Stimulated activated CD4-positive, alpha-beta T cell treated with anti-CD3 and anti-CD28 coated beads, TNF-alpha, amount 100 ng/mL, for 24 hours (primary cell): ENCODE measurements around the gene NUCKS1.
"Not testable (repeated sequence)": the region's sequence is repeated elsewhere in the genome, so short reads cannot be mapped to it uniquely, and the experiment has no call there.

Source experiments
- DNase-seq, 3 experiments: peaks; one replicate each; pipeline ENCODE4 v3.0.0-alpha.2; 2020; ENCODE audit warnings: low read depth in 3 of 3

The NUCKS1 gene

DNA sequence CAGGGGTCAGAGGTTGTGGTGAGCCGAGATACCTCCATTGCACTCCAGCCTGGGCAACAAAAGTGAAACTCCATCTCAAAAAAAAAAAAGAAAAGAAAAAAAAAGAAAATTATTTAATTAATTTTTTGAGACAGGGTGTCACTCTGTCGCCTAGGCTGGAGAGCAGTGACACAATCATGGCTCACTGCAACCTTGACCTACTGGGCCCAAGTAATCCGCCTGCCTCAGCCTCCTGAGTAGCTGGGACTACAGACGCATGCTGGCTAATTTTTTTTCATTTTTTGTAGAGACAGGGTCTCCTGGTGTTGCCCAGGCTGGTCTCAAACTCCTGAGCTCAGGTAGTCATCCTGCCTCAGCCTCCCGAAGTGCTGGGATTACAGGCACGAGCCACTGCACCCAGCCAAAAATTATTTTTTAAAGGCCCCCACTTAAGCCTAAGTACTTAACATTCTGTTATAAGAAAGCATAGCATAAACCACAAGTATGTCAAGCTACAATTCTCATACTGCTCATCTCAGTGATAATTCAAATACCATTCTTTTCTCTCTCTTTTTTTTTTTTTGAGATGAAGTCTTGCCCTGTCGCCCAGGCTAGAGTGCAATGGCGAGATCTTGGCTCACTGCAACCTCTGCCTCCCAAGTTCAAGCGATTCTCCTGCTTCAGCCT lies 19.9 kb downstream of the NUCKS1 start:
- no peak for DNase-seq

DNA sequence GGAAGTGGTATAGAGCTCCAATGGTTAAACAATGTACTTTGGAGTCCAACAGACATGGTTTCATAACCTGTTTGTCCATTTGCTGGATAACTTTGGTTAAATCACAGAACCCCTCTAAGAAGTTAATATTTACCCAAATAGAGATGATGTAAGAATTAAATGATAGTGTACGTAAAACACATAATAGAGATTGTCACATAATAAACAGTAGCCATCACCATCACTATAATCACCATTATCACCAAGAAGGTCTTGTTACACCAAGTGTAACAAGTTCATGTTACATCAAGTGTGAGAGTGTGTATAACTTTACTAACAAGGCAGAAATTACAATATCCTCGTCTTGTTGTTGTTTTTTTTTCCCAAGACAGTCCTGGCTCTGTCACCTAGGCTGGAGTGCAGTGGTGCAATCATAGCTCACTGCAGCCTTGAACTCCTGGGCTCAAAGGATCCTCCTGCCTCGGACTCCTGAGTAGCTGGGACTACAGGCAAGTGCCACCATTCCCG lies 23.3 kb downstream of the NUCKS1 start:
- DNase-seq, result no peak

DNA sequence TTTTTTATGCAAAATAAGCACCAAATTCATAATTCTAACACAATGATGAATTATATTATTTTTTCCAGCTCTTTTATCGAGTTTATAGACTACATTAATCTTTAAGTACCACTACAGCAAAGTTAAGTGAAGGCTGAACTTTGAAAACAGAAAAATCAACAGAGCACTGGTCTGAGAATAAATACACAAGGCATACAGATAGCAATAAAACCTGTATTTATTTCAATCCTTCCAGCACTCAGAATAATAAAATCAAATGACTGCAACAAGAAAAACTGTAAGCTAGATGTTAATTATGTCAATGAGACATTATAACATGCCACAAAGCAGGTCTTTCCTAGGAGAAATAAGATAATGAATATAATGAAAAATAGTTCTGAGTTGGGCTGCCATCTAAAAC lies 24.5 kb downstream of the NUCKS1 start:
- no peak for DNase-seq

DNA sequence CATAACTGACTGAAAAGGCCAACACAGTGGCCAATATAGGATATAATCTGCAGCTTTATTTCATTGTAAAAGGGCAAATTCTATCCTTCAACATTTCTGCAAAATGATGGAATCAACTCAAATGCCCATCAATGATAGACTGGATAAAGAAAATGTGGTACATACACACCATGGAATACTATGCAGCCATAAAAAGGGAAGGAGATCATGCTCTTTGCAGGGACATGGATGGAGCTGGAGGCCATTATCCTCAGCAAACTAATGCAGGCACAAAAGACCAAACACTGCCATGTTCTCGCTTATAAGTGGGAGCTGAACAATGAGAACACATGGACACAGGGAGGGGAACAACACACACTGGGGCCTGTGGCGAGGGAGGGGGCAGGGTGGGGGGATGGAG lies 29.2 kb downstream of the NUCKS1 start:
- not testable (repeated sequence) for DNase-seq

DNA sequence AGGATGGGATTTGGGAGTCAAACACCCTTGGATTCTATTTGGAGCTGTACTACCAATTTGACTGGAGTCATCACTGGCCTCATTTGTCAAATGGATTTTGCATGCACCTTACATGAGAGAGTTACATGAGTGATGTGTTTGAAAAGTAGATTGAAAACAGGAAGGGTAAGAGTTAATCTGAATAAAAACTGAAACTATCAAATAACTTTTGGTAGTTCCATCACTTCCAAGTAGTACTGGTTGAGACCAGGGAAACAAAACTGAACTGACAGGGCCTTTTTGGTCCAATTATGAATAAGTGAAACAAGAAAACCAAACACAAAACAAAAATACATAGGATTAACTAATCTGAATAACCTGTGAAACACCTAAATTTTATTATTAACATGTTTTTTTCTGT lies 30.2 kb downstream of the NUCKS1 start:
- DNase-seq, result no peak

DNA sequence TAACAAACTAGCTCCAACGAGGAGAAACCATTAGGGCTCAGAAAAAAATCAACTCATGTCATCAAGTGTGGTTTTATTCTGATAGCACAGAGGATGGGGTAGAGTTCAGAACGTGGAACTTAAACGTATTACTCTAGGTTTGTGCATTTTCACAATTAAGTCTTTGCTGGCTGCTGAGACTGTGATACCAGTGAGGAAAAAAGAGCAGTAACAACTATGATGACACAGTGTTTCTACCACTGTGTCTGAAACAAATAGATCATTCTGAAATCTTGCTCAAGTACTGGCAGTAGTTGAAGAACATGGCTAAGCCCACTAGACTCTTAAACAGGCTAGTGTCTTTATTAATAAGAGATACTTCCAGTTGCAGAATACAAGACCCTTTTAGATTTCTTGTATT lies 31.0 kb downstream of the NUCKS1 start:
- DNase-seq, result no peak

DNA sequence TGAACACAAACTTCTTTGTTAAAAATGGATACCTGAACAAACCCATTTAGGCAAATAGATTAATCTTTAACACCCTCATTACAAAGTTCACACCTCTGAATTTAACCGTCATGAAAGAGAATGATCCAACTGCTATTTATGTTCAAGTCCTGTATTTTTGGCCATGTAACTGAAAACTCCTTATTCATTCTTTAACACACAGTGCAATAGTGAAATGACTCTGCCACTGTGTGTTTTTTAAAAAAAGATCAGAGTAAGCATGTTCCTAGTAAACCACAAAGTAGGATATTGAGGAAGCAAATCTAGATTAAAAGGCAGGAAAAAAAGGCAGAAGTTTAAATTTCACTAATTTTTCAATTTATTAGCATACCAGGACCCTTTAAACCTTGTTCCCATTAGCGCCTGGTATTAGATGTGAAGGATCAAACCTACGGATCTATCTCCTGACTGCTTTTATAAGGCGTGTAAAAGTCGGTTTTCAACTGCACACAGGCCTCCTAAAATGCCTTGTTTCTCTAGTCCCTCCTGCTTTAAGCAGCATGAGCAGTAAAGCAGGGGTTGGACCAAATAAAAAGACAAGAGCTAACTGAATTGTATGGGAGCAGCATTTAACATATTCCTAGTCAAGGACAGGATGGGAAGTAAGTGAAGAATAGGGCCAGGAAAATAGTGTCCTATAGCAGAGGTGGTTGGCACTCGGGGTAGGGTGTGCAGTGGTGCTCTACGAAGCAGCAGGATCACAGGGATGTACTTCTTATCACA lies 33.4 kb downstream of the NUCKS1 start:
- DNase-seq, result no peak

DNA sequence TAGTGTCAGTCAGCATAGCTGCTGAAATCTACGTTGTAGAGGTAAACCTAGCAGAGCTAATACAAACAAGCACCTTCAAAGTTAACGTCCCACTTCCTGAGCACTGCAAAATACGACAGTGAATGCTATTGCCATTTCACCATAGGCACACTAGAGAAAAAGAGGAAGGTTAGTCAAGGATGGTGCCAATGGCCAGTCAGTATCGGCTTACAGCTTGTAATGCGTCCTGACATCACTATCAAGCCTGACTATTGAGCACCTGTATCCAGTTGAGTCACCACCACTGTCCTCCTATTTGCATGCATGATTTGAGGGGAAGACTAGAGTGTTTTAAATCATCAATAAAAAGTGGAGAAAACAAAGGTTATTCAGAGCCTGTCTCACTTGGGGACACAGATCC lies 34.4 kb downstream of the NUCKS1 start:
- no peak for DNase-seq

DNA sequence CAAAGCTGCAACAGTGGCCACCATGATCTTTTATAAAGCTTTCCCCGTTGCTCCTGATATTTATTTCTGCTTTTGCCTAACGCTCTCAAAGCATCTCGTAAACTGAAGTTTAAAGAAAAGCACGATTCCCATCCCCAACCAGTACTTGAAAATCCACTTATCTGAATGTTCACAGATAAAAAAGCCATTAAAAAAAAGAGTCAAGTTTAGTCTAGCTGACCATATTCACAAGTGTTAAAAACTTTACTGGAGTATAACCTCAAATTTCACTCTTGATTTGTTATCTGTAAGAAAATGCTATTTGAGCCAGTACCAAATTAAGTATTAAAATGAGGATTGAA lies 35.1 kb downstream of the NUCKS1 start:
- no peak for DNase-seq

DNA sequence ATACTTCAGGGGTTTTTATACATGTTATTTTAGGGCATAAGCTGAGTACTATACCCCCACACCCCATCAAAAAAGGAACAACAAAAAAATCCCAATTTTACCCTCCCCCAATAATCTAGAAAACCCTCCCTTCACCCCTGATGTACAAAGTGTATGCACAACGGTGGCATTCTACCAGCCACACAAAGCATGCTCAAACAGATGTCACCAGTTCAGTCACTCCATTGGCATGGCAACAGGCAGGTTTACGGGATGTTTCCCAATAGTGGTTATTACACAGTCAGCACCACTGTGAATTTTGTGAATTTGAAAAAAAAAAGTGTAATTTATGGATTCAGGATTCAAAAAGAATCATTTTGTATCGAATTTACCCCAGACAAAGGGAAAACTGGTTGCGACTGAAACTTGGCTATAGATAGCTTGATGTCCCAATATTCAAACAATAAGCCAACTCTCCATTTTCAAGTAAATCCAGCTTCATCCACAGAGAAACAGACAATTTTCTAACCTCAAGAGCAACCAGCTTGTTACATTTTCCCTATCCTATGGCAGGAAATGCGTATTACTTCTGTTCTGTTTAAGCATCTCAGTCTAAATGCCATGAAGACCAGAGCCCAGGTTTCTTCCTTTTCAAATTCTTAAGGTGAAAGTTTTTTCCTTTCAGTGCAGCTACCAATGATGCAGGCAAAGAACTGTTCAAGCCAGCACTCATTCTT lies 35.6 kb downstream of the NUCKS1 start:
- DNase-seq, result no peak

DNA sequence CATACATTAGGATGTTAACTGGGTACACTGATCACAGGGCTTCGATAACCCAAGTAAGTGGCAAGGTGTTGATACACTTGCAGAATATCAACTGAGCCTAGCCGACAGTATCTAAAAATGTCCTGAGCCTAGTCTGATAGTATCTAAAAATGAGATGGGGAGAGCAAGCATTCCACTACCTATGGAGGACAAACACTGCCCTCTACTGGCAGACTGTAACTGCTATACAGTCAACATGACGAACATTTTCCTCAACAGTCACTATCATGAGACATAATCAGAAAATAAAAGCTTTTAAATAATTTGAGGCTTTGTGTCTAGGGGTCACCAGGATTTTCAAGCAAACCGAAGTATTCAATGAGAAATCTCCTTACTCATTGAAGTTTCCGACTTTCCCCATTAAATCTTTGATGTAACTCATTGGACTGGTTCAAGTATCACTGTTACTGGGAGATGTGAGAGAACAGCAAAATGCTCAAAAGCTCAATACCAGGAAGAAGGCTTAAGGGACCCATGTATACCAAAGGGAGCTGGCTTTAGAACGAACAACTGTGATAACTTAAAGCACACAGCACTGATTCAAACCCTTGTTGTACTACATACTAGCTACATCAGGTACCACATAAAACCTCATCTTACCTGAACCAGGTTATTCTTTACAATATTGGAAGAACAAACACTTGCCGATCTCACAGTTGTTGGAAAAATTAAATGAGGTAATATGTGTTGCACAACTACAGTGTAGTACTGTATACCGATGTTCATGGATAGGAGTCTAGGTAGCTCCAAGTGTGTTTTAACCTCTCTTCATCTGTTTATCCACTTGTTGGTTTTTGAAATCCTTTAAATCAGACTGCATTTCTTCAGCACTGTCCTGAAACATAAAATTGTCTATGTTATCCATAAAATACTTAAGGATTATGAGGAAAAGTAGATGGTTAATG lies 38.6 kb downstream of the NUCKS1 start:
- peak; percentile 25 to 73 (median 45) for DNase-seq

DNA sequence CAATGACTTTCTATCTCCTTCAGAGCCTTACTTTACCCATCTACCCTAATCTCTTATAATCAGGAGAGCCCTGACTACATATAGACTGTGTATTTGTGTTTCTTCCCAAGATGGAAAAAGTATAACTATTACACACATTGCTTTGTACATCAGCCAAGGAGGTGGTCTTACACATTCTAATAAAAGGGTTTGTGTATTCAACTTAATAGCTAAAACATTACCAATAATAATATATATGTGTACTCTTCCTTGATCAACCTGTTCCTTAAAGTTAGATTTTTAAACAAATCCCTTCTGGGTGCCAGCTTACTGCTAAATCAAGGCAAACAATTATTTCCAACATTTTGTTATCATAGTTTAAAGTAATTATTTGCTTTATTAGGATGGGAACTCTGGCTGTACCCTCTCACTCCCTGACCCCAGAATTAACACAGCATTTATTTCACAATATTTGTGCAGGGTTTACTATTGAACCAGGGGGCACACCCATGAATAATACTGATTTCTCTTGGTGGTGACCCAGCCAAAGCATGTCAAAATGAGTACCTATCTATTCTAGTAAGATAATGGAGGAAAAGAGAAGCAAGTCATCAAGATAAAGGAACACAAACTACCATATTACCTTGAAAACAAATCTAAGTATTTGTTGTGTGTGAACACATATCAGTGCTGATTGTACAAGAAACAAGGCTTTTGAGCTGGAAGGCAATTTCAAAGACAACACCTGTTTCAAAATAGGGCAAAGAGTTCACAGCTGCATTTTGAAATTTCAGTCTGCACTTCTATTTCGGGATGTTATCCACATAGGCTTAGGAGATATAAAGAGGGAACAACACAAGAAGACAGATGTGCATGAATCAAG lies 39.5 kb downstream of the NUCKS1 start:
- no peak for DNase-seq

DNA sequence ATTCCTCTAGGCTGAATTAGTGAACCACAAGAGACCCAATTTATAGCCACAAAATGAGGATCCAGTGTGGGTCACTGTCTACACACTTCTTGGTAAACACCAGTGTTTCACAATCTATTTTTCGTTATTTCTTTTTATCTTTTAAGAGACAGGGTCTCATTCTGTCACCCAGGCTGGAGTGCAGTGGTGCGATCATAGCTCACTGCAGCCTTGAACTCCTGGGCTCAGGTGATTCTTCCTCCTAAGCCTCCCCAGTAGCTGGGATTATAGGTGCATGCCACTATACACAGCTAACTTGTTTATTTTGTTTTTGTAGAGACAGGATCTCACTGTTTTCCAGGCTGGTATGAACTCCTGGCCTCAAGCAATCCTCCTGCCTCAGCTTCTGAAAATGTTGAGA lies 40.3 kb downstream of the NUCKS1 start:
- DNase-seq, result no peak

DNA sequence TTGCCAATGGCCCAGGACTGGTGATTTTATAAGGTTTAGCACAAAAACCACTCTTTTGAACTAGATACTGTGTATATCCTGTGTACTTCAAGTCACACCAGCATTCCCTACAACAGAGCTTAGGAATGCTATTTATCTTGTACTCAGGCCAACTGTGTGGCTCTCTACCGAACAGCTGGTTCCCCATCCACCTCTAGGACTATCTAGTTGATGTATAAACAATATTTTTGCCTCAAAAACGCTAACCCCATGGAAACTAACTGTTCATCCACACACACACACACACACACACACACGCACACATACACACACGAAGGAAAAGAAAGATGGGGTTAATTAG lies 41.0 kb downstream of the NUCKS1 start:
- DNase-seq, result no peak

DNA sequence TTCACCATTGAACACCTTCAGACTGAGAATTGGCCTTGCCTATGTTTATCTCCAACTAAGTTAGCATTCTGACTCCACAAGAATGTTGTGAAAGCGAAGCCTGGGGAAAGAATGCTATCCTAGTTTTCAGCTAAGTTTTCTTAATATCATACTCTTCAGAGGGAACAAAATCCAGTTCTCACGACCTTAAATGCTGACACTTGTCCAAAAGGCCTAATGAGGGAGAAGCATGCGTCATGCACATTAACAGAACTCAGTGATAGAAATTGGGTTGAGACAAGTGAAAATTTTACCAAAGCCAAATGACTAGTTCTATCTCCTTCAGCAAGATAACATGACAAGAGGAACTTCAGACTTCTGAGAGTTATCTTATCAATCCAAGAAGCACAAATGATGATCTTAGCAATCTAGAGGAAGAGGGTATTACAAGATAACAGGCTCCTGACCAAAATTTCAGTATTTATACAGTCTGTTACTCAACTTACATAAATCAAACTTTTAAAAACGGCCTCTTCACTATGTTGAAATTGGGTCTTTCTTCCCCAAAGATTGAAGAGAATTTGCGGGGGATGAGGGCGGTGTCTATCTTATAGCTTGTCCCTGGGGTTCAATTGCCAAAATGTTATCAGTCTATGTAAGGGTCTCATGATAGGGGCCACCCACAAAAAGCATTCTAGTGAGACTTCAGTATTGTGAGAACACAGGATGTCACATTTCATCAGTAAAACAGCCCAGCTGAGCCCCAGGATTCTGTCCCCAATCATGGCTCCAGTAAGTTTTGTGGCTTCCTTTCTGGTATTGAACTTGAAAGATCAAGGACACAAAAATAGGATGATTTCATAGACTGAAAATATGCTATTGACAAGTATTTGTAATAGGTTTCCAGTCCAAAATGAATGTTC lies 43.1 kb downstream of the NUCKS1 start:
- DNase-seq, result no peak

DNA sequence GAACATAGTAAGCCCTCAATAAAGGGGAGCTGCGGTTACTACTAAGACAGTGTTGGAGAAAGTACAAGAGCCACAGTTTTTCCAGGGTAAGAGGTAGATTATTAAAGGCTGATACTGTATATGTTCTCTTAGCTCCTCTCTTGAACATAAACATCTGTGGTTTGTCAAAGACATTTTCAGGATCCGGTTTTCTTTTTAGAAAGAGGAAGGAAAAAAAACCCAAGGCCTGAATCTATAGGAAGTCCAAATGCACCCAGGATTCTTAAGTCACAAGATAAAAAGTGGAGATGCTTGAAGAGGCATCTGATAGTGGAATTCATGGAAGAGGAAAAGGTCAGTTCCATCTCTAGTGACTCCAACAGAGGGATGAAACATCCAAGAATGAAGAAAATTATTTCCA lies 45.1 kb downstream of the NUCKS1 start:
- DNase-seq, result no peak

DNA sequence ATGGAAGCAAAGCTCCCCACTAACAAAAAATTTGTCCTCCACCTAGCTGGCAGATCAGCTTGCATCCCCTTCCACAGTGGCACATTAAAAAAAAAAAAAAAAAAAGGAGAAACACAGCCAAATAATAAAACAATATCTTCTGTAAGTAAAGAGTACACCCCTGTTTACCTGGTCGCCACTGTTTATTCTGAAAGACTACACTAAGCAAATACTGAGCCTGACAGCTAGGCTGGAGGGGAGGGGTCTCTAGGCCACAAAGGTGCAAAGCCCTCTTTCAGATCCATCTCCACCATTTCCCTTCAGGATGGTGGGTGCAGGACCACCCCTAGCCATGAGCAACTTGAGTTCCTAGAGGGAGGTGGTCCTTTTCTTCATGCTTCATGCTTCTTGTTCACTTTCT lies 46.9 kb downstream of the NUCKS1 start:
- DNase-seq, result no peak

DNA sequence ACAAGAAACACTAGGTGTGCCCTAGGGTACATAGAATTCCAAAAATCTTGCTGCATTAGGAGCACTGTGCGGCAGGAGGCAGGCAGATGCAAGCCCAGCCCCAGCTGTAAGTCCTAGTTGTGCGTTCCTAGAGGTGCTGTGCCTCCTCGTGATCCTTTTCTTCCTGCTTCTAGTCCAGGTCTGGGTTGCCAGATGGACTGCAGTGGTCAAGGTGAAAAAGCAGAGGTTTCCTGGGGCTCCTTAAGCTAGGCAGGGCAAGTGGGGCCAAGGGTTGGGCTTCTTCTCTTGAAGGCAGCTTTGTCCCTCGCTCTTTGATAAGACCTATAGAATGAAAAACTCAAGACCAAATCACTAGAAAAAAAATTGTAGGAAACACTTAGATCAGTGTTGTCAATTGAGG lies 48.1 kb downstream of the NUCKS1 start:
- no peak for DNase-seq

DNA sequence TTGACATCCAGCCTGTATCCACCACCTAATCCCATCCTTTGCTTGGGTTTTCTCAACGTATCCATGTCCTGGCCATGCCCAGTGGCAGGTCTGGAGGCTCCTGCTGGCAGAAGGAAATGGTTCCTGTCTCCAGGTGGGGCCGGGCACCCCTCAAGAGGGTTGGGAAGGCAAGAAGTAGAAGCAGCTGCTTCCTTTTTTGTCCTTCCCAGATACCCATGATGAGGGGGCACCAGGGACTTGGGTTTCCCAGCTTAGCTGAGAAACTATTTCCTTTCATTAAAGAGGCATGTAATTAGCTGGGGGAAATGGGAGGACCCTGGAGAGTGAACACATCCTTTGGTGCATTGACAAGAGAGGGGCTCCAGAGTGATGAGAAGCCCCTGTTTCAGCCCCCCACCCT lies 48.6 kb downstream of the NUCKS1 start:
- no peak for DNase-seq

DNA sequence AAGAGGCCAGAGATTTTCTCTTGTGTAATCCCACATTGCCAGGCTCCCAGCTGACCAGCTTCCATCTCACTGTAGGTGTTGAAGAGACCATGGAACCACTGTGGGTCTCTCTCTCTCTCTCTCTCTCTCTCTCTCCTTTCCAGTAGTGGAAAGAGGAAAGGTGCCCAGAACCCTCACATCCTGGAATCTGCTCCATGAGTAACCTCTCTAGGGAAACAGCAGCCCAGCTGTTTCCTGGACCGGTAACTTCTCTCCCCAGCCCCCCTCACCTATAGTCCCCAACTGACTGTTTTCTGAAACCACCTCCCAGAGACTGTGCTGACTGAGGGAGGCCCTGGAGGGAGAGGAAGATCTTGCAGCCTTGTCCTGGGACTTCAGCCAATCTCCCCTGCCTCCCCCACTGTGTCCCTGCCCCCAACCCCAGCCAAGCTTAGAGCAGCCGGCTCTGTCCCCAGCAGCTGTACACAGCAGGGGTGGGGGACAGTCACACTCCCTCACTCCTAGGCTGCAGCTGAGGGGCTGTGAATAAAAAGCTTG lies 49.0 kb downstream of the NUCKS1 start:
- no peak for DNase-seq
